Gastrocnemius medialis (tissue), 4 donors: Measurements from ENCODE around the gene TTBK1.
"Not testable (repeated sequence)": the region's sequence is repeated elsewhere in the genome, so short reads cannot be mapped to it uniquely, and the experiment has no call there.

Source experiments
- CTCF ChIP-seq, 5 experiments: fragments of 450-650 bp in 3 of 5; fragments of 200-600 bp in 2 of 5; sonication (generic) in 2 of 5; IDR thresholded peaks in 4 of 5; conservative IDR thresholded peaks in 1 of 5; 1 replicate in 4 of 5; 2 replicates in 1 of 5; pipeline ENCODE4 v1.5.1; 2016 to 2019; ENCODE audit warnings: antibody characterized with exemption in 5 of 5, mild to moderate bottlenecking in 3 of 5, moderate library complexity in 3 of 5
- POLR2A ChIP-seq, 2 donors: fragments of 450-650 bp; IDR thresholded peaks; one replicate each; pipeline ENCODE4 v1.6.1; 2017; ENCODE audit warnings: antibody characterized with exemption in 2 of 2, mild to moderate bottlenecking in 2 of 2, moderate library complexity in 2 of 2

- TF ChIP-seq CTCF (IDR thresholded peaks at IDR 0.05 in 4 of 5, conservative IDR thresholded peaks at IDR 0.05 in 1 of 5); POLR2A (IDR thresholded peaks at IDR 0.05): not testable (repeated sequence)
These were observed 59.7 kb downstream of the TTBK1 start for GRCh38 chr6:43303006-43303405.
